GM10266 (cell line): Measurements from ENCODE around the gene RUNX1.

ENCODE experiments used
- DNase-seq: peaks from one replicate; pipeline ENCODE4 v3.0.0; 2012; ENCODE audit errors: extremely low spot score
- CTCF ChIP-seq: IDR thresholded peaks from 2 replicates; pipeline ENCODE4 v1.5.1; 2012; ENCODE audit warnings: mild to moderate bottlenecking, low read depth; ENCODE audit not compliant: control insufficient read depth, insufficient read depth; ENCODE audit errors: missing control alignments

The RUNX1 gene

GRCh38 chr21:34782506-34783360, 266.4 kb downstream of the RUNX1 start:
- no peak for DNase-seq
- no peak for TF ChIP-seq CTCF

GRCh38 chr21:34781526-34781925, 267.6 kb downstream of the RUNX1 start:
- no peak for DNase-seq
- TF ChIP-seq CTCF: no peak

GRCh38 chr21:34779860-34780259, 269.2 kb downstream of the RUNX1 start:
- TF ChIP-seq CTCF: no peak
- DNase-seq: no peak

- no peak for TF ChIP-seq CTCF
- no peak for DNase-seq
Measured at GRCh38 chr21:34775793-34776192, 273.3 kb downstream of the RUNX1 start.

- no peak for DNase-seq
- no peak for TF ChIP-seq CTCF
Measured at GRCh38 chr21:34774750-34775149, 274.4 kb downstream of the RUNX1 start.

- no peak for TF ChIP-seq CTCF
- DNase-seq: no peak
Measured at GRCh38 chr21:34771512-34772028, 277.5 kb downstream of the RUNX1 start.

GRCh38 chr21:34770576-34770975, 278.5 kb downstream of the RUNX1 start:
- no peak for TF ChIP-seq CTCF
- DNase-seq: no peak
